Neural cell (in vitro differentiated cells): Measurements from ENCODE around the gene HSF5.

Source experiments
- CTCF ChIP-seq: fragments of 450-650 bp; IDR thresholded peaks from 2 replicates; pipeline ENCODE4 v1.5.1; 2014; ENCODE audit warnings: antibody characterized with exemption, mild to moderate bottlenecking, moderate library complexity; ENCODE audit not compliant: poor library complexity, severe bottlenecking
- EP300 ChIP-seq: fragments of 450-650 bp; conservative IDR thresholded peaks from 2 replicates; pipeline ENCODE4 v1.6.1; 2014; ENCODE audit warnings: antibody characterized with exemption, mild to moderate bottlenecking, moderate library complexity; ENCODE audit not compliant: poor library complexity, severe bottlenecking
- POLR2AphosphoS5 ChIP-seq: IDR thresholded peaks from 2 replicates; pipeline ENCODE4 v1.6.1; 2012
- REST ChIP-seq: IDR thresholded peaks from 2 replicates; pipeline ENCODE4 v1.6.1; 2012; ENCODE audit warnings: borderline replicate concordance
- SMC3 ChIP-seq: fragments of 450-650 bp; conservative IDR thresholded peaks from 2 replicates; pipeline ENCODE4 v1.6.1; 2014; ENCODE audit warnings: antibody characterized with exemption, mild to moderate bottlenecking, moderate library complexity; ENCODE audit not compliant: poor library complexity

- TF ChIP-seq CTCF = no peak
- TF ChIP-seq EP300 = no peak
- TF ChIP-seq POLR2AphosphoS5 = no peak
- no peak for TF ChIP-seq SMC3
- no peak for TF ChIP-seq REST
Measured at GRCh38 chr17:58520843-58521430, 32.7 kb upstream of the HSF5 start.
